Measurements from ENCODE around the gene PFKL.

Gene PFKL

GRCh38 chr21:44365251-44365966, 65.6 kb downstream of the PFKL start:
- DNase-seq: no peak

GRCh38 chr21:44365967-44366585, 66.2 kb downstream of the PFKL start:
- DNase-seq: no peak

- no peak for DNase-seq
Observed at GRCh38 chr21:44366586-44367211, 66.8 kb downstream of the PFKL start.

- no peak for DNase-seq
Observed at GRCh38 chr21:44368711-44369446, 69.0 kb downstream of the PFKL start.

GRCh38 chr21:44370027-44370735, 70.3 kb downstream of the PFKL start:
- peak; percentile 29 for DNase-seq

- DNase-seq: no peak
Observed at GRCh38 chr21:44370786-44371410, 71.0 kb downstream of the PFKL start.

- no peak for DNase-seq
Observed at GRCh38 chr21:44371596-44371995, 71.7 kb downstream of the PFKL start.

GRCh38 chr21:44372616-44373015, 72.8 kb downstream of the PFKL start:
- DNase-seq: no peak

- DNase-seq: no peak
Observed at GRCh38 chr21:44374601-44375280, 74.9 kb downstream of the PFKL start.

GRCh38 chr21:44375281-44375651, 75.4 kb downstream of the PFKL start:
- DNase-seq: no peak

- no peak for DNase-seq
Observed at GRCh38 chr21:44375761-44376241, 75.9 kb downstream of the PFKL start.

- no peak for DNase-seq
Observed at GRCh38 chr21:44376606-44377005, 76.8 kb downstream of the PFKL start.
